ENCODE results near the gene NBPF1.
"Not testable (repeated sequence)": the region's sequence is repeated elsewhere in the genome, so short reads cannot be mapped to it uniquely, and the experiment has no call there.

DNA sequence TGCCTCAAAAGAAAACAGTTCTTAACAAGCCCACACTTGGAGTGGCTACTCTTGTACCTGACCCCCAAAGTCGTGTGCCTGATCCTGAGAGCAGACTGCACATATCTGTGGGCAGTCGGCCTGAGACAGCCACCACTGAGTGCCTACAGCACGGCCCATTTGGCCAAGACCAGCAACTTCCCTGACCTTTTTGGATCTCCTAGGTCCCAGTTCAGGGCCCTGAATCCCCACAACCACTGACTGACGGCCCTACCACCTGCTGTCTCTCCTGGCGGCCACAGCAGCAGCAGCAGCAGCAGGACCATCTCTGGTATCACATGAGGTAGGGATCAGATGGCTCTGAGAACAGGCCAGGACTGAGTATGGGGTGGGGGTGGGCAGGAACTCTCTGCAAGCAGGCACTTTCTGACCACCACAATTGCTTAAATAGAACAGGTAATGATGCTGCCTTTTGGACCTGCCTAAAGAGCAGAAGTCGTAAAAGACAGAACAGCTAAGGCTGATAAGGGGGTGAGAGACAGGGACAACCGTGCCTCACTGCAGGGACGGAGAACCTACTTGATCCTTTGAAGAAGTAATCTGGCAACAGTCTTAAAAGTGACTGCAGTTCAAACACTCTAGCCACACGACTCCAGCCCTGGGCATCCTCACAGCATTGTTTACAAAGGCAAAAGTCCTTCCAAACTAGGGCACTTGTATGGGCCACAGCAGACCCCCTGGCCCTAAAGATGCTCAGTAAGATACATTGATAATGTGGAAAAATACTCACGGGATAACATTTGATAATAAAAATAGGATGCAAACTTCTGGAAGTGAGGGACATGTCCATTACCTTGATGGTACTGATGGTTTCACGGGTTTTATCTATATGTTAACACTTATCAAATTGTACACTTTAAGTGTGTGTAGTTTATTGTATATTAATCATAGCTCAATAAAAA, 26.0 kb upstream of the NBPF1 start:
- TF ChIP-seq, protein P1, sequence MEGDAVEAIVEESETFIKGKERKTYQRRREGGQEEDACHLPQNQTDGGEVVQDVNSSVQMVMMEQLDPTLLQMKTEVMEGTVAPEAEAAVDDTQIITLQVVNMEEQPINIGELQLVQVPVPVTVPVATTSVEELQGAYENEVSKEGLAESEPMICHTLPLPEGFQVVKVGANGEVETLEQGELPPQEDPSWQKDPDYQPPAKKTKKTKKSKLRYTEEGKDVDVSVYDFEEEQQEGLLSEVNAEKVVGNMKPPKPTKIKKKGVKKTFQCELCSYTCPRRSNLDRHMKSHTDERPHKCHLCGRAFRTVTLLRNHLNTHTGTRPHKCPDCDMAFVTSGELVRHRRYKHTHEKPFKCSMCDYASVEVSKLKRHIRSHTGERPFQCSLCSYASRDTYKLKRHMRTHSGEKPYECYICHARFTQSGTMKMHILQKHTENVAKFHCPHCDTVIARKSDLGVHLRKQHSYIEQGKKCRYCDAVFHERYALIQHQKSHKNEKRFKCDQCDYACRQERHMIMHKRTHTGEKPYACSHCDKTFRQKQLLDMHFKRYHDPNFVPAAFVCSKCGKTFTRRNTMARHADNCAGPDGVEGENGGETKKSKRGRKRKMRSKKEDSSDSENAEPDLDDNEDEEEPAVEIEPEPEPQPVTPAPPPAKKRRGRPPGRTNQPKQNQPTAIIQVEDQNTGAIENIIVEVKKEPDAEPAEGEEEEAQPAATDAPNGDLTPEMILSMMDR (IDR thresholded peaks at IDR 0.05; ENCODE audit: low read length) = not testable (repeated sequence)
- not testable (repeated sequence) for TF ChIP-seq EZH2 (IDR thresholded peaks at IDR 0.05; ENCODE audit: borderline replicate concordance, low read length)

Measured in OCI-LY1 (cell line).